K562 (cell line): ENCODE data around the gene HOTAIR. TPM values are rescaled to one million over a fixed set of nuclear protein-coding genes. Genes with fewer than 3 reads are reported as not detected.

Source experiments
- CUX1 ChIP-seq: fragments of 200-800 bp; sonication (Bioruptor generic); IDR thresholded peaks from 2 replicates; pipeline ENCODE4 v1.6.1; 2016; ENCODE audit warnings: missing genetic modification characterization, missing compliant biosample characterization
- ELK3 ChIP-seq: fragments of 450-650 bp; formaldehyde crosslinking; IDR thresholded peaks from 2 replicates; pipeline ENCODE4 v1.4.0; 2020; ENCODE audit warnings: mild to moderate bottlenecking
- ESRRA ChIP-seq: fragments of 450-650 bp; IDR thresholded peaks from 2 replicates; pipeline ENCODE4 v1.6.1; 2014; ENCODE audit warnings: low read depth, mild to moderate bottlenecking, moderate library complexity, borderline replicate concordance
- HDAC2 ChIP-seq: fragments of 450-650 bp; IDR thresholded peaks from 2 replicates; pipeline ENCODE4 v1.6.1; 2016; ENCODE audit warnings: mild to moderate bottlenecking
- RCOR1 ChIP-seq, 2 experiments: IDR thresholded peaks; 2 replicates each; pipeline ENCODE4 v1.6.1; 2012; ENCODE audit warnings: low read depth in 2 of 2, low read length in 2 of 2, borderline replicate concordance in 1 of 2, improper control_type of control experiment in 1 of 2
- SMAD1 ChIP-seq: fragments of 150-350 bp; IDR thresholded peaks from 2 replicates; pipeline ENCODE4 v1.6.1; 2014; ENCODE audit warnings: low read length, low read depth; ENCODE audit not compliant: partially characterized antibody
- THRAP3 ChIP-seq: fragments of 450-650 bp; IDR thresholded peaks from 2 replicates; pipeline ENCODE4 v1.6.1; 2016; ENCODE audit warnings: mild to moderate bottlenecking, inconsistent platforms, borderline replicate concordance
- ZC3H8 ChIP-seq: fragments of 450-650 bp; IDR thresholded peaks from 2 replicates; pipeline ENCODE4 v1.6.1; 2017
- polyA plus RNA-seq, 8 experiments: library from polyadenylated mRNA; depleted of rRNA in 4 of 8; stranded (reverse) in 5 of 8; unstranded in 3 of 8; fragments of >200 nt; fragmentation: Nextera tagmentation in 2 of 8; fragmentation: Illumina TruSeq in 1 of 8; extraction: Ambion mirVana in 2 of 8; extraction: Trizol in 1 of 8; gene quantifications; 2 replicates each; pipeline versions ENCODE4 v1.2.1 to v1.2.3, GENCODE V29; 2011 to 2014; ENCODE audit warnings: inconsistent platforms in 1 of 8, missing spikeins in 1 of 8
- total RNA-seq, 7 experiments: library from RNA; depleted of rRNA in 6 of 7; stranded (reverse); fragments of >200 nt in 6 of 7; fragmentation: Illumina TruSeq in 2 of 7; extraction: Trizol in 2 of 7; gene quantifications; 2 replicates each; pipeline versions ENCODE4 v1.2.1 to v1.2.3, GENCODE V29; 2011 to 2021; ENCODE audit warnings: low replicate concordance in 1 of 7
- TF ChIP-seq, protein P1 (sequence below): fragments of 450-650 bp; IDR thresholded peaks from 2 replicates; pipeline ENCODE4 v1.7.1; 2018; ENCODE audit warnings: mild to moderate bottlenecking, low read depth; ENCODE audit not compliant: partially characterized antibody
- TF ChIP-seq, protein P2 (sequence below): fragments of 250-450 bp; sonication (Bioruptor Pico); IDR thresholded peaks from 2 replicates; pipeline ENCODE4 v1.5.0; 2021; ENCODE audit warnings: mild to moderate bottlenecking, moderate library complexity
- TF ChIP-seq, protein P3 (sequence below): IDR thresholded peaks from 2 replicates; pipeline ENCODE4 v1.6.1; 2011; ENCODE audit not compliant: insufficient read length; ENCODE audit errors: extremely low read depth

Gene HOTAIR
- total and polyA plus RNA-seq, 9 of the 15 experiments (the other 6 are each of a cell fraction or from before 2014, with no cell fraction given) = 0.04 TPM; not detected in 8

- TF ChIP-seq, protein P1, sequence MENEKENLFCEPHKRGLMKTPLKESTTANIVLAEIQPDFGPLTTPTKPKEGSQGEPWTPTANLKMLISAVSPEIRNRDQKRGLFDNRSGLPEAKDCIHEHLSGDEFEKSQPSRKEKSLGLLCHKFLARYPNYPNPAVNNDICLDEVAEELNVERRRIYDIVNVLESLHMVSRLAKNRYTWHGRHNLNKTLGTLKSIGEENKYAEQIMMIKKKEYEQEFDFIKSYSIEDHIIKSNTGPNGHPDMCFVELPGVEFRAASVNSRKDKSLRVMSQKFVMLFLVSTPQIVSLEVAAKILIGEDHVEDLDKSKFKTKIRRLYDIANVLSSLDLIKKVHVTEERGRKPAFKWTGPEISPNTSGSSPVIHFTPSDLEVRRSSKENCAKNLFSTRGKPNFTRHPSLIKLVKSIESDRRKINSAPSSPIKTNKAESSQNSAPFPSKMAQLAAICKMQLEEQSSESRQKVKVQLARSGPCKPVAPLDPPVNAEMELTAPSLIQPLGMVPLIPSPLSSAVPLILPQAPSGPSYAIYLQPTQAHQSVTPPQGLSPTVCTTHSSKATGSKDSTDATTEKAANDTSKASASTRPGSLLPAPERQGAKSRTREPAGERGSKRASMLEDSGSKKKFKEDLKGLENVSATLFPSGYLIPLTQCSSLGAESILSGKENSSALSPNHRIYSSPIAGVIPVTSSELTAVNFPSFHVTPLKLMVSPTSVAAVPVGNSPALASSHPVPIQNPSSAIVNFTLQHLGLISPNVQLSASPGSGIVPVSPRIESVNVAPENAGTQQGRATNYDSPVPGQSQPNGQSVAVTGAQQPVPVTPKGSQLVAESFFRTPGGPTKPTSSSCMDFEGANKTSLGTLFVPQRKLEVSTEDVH = no peak
- no peak for TF ChIP-seq HDAC2
- TF ChIP-seq, protein P2, sequence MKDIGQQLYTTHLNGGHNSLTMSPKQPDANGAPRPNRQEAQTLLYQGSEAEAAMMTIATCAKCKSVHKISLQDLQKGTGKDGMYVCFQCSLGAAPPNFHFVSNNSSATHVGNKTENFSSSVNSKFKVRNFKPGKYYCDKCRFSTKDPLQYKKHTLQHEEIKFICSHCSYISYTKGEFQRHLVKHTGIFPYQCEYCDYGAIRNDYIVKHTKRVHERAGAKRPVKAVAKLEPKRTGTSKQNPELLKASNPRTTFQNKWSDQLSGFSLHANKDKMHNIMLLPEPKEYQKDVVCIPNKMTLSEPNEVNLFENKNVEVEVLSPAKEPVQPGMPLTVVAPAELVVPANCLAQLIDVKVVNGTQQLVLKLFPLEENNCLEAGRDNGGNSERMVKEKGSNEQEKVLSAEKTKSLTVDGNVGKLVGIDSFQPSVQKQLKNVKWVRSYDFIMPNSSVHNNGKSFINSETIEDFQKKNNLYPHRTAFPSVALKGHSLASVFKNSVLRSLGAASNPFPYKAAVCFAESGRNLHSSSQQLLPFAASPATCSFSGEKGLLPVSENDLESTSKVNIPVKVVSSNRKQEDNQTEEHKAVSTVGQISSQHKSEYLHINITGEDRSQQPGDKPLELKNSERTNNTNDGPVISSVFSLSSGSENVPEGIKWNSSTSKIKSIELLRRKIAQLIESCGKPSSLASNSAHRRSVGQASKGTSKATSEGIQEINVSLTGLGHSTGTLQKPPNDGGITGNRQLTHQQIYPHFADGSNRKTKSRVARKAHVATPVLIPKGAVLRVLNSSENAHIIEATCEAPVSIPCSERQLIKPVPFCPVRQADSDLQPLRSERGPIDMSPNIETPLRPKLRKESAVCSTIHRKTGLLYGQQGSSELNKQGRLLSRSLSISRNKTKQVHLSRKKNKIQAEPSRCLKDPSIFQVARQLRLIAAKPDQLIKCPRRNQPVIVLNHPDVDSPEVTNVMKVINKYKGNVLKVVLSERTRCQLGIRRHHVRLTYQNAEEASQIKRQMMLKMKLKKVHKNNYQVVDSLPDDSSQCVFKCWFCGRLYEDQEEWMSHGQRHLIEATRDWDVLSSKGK (CRISPR knock-in tag) = no peak
- TF ChIP-seq, protein P3, sequence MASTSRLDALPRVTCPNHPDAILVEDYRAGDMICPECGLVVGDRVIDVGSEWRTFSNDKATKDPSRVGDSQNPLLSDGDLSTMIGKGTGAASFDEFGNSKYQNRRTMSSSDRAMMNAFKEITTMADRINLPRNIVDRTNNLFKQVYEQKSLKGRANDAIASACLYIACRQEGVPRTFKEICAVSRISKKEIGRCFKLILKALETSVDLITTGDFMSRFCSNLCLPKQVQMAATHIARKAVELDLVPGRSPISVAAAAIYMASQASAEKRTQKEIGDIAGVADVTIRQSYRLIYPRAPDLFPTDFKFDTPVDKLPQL = no peak
- no peak for TF ChIP-seq ELK3 (CRISPR knock-in tag)
- peak; percentile 99 for TF ChIP-seq ESRRA
- TF ChIP-seq CUX1 (CRISPR knock-in tag) = no peak
- no peak for TF ChIP-seq THRAP3
- TF ChIP-seq ZC3H8 = no peak
- TF ChIP-seq RCOR1 (IDR thresholded peaks at IDR 0.05; ENCODE audit: borderline replicate concordance in 1 of 2, low read depth in 2 of 2, low read length in 2 of 2) = 0 out of 4 replicates have a peak, but pooled peaks of 1 of the 2 experiments have one; percentile 39
- no peak for TF ChIP-seq SMAD1
These were observed 24.9 kb downstream of the HOTAIR start (continued) for GRCh38 chr12:53949631-53950436.
